ENCODE data around the gene STRA8.

Gene STRA8

GRCh38 chr7:135271255-135271615 is 37.6 kb downstream of the STRA8 start:
- no peak for DNase-seq

- no peak for DNase-seq
Observed at GRCh38 chr7:135272303-135272702, 38.7 kb downstream of the STRA8 start.

DNA sequence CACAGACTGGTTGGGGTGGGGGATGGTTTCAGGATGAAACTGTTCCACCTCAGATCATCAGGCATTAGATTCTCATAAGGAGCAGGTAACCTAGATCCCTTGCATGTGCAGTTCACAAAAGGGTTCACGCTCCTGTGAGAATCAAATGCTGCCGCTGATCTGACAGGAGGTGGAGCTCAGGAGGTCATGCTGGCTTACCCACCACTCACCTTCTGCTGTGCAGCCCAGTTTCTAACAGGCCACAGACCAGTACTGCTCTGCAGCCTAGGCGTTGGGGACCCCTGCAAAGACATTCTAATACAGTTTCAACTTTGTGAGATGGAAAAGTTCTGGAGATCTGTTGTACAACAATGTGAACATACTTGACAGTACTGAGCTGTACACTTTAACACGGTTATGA is 39.9 kb downstream of the STRA8 start:
- DNase-seq = no peak

DNA sequence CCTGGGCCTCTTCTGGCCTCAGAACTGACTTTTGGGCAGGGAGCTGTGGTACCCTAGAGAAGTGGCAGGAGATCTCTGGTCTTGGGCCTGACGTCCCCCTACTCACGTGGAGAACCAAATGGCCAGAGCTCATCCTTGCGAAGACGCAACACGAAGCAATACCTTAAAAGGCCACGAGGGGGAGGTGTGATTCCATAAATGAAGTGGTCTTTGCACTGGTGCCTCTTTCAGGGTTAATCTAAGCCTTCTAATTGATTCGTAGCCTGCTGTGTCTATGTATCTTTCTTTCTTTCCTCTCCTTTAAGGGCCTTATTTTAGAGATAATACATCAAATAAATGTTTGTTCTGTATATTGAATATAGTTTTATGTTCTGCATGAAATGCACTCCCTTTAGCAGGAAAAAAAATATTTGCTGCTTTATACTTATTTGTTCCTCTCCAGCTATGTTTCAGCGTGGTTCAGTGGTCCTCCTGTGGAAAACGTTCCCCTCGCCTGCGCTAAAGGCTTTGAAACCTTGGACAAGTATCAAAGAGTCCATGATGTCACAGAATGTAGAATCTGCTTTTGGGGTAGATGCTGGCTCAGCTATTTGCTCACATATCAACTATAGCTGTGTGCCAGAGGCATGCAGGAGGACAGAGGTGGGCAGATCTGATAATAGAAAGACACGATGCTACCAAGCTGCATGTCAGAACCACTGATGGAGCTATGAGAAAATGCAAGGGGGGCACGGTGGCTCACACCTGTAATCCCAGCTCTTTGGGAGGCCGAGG is 41.0 kb downstream of the STRA8 start:
- DNase-seq = peak; percentile 63

DNA sequence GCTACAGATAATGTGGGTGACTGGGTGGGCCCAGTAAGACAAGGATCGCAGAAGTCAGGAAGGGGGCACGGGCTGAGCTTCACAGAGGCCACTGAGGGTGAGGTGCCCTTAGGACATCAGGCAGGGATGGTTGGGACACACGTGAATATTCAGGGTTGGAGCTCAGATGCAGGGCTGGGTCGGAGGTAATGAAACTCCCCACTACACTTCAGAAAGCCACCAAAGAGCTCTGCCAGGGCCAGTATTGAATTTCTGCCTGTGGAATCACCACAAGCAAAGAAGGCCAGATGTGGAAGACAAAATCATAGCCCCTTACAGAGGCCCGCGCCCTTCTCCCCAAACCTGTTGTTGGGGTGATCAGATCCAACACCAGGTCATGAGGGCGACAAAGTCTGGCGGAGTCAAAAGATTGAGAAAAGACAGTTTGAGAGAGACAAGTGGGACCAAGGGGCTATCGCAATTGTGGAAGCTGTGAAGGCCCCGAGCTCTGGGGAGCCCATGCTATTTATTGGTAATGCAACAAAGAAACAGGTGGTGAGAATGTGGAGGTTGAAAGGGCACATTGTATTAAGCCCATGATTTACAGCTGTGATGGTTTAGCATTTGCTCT is 42.4 kb downstream of the STRA8 start:
- DNase-seq = no peak

- no peak for DNase-seq
Observed at GRCh38 chr7:135277161-135277560, 43.5 kb downstream of the STRA8 start.

- DNase-seq = peak; percentile 82
Observed at GRCh38 chr7:135281363-135281949, 47.8 kb downstream of the STRA8 start.

DNA sequence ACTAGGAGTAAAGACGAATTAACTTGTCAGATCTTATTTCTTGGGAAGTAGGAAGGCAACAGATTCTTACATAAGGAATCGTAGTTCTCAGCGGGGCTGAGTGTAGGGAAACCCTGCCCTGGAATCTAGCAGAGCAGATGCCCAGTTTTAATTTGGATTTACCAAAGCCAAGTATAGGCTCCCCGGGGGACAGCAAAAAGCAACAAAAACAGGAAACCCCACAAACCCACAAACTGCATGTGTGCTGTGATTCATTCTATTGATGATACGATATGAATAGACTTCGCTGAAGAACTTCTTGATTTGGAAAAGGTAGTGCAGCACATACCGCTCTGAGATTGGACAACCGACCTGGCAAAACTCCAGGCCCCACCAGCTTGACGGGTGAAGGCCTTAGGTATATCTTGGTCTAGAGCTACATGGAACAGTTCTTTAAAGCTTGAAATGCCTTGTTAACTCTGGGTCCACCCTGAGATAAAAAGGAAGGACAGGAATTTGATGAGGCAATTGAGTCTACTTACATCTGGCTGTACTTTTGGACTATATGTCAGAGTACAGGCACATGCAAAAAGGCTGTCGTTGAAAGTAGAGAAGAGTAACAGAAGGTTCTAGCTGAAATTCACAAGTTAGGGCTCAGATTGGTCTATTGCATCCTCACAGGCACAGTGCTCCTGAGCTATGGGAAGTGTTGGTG is 49.1 kb downstream of the STRA8 start:
- peak; percentile 38 for DNase-seq

DNA sequence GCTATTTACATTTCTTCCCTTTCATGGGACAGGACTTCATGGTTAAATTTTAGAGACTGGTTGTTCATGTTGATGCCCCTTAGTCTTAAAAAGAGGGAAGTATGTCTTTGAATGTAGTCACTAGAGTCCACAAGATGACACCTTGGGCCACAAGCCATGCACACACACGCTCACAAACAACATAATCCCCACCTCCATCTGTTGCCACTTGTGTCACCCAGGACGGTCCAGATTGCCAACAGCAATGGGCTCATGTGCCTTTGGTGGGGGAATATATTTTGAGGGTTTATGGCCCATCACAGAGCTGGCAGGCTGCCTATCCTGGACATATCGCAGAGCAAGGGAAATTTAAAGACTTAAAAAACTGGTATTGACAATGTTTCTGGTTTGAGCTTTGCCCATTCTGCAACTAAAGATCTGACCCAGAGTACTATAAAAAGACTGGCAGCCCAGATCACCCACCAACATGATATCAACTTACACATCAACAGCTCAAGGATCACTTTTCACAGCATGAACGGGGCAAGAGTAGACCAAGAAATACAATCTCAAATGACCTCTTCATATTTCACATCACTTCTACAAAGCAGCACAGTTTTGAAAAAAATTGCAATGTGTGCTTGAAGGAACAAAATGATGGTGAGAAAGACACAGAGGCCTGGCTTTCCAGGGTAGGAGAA is 50.5 kb downstream of the STRA8 start:
- no peak for DNase-seq

DNA sequence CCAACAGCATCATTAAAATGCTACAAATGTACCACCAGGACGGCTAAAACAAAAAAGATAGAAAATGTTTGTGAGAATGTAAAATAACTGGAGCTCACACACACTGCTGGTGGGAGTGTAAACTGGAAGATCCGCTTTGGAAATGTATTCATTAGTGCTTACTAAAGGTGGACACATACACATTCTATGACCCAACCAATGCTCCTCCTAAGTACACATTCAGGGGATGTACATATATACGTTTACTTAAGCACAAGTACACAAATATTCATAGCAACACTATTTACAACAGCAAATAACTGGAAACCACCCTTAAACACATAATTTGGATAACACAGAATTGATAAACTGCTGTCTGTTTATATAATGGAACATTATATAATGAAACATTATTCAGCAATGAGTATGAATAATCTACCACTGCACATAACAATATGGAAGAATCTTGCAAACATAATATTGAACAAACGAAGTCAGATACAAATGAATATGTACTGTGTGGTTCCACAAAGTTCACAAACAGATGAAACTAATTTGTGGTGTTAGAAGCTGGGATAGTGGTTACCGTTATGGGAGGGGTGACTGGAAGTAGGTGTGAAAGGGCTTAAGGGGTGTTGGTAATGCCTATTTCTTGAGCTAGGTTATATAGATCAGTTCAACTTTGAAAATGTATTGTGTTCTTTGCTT is 52.1 kb downstream of the STRA8 start:
- no peak for DNase-seq

DNA sequence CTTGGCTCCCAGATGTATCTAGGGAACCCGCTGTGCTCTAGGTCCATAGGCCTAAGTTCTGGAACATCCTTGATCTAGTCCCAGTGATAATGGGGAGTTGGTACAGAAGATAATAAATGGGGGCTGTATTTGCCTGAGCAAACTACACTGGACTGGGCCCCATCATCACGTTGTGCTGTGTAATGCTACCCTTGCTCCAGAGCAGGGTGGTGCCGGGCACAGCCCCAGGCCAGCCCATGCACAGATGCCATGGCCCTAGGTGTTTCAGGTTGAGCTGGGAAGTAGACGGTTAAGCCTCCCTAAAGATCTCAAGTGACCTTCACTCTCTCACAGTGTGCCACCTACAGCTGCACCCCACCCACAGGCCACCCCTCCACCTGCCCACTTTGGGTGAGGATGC is 53.2 kb downstream of the STRA8 start:
- no peak for DNase-seq

- no peak for DNase-seq
Observed at GRCh38 chr7:135290594-135290993, 57.0 kb downstream of the STRA8 start.

- DNase-seq = peak; percentile 37
Observed at GRCh38 chr7:135291809-135292253, 58.2 kb downstream of the STRA8 start.

DNA sequence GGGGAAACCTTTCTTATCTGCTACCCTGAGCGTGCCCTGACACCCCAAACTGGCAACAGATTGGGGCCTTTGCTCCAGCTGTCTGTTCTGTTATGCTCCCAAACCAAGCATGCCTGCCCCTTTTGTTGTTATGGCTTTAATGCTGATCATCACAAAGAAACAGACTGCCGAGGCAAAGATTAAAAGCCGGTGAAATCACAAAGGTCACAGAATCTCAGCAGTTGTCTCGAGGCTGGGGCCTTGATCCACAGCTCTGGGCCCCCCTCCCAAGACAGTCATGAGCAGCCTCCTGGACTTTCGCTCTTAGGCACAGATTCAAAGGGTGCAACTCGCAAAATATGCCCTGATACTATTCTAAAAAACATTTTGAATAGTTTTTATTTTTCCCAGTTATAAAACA is 65.6 kb downstream of the STRA8 start:
- DNase-seq = no peak

- DNase-seq = peak; percentile 37
Observed at GRCh38 chr7:135300913-135301765, 67.5 kb downstream of the STRA8 start.

Data from fibroblast of skin of right quadriceps (primary cell).